Lung (tissue), 16 donors: ENCODE results near the gene WTAP. TPM values are rescaled to one million over a fixed set of nuclear protein-coding genes. Genes with fewer than 3 reads are reported as not detected.

Experiments used
- ATAC-seq: fragments of 200-7000 bp; cut with Tn5 transposase; one replicate; pipeline ENCODE4 v1.9.1; 2020; ENCODE audit warnings: moderate number of reproducible peaks; ENCODE audit not compliant: insufficient read depth, low FRiP score
- DNase-seq, 3 donors: peaks; one replicate each; pipeline ENCODE4 v3.0.0-alpha.2; 2013 to 2017
- H3K27ac ChIP-seq, 2 donors: one replicate each; pipeline ENCODE4 v1.5.1; 2013; ENCODE audit warnings: mild to moderate bottlenecking in 2 of 2, moderate library complexity in 2 of 2, control low read depth in 1 of 2, inconsistent platforms in 1 of 2, low read depth in 1 of 2, low read length in 1 of 2
- H3K27me3 ChIP-seq, 3 donors: one replicate each; pipeline ENCODE4 v1.5.1; 2013; ENCODE audit warnings: low read length in 2 of 3; ENCODE audit not compliant: control insufficient read depth in 3 of 3, insufficient read depth in 3 of 3
- H3K36me3 ChIP-seq, 4 donors: one replicate each; pipeline ENCODE4 v1.5.1; 2013; ENCODE audit warnings: low read length in 4 of 4, mild to moderate bottlenecking in 1 of 4, moderate library complexity in 1 of 4; ENCODE audit not compliant: control insufficient read depth in 4 of 4, insufficient read depth in 4 of 4
- H3K4me1 ChIP-seq, 5 donors: one replicate each; pipeline ENCODE4 v1.5.1; 2013; ENCODE audit warnings: low read length in 5 of 5, mild to moderate bottlenecking in 2 of 5, moderate library complexity in 1 of 5; ENCODE audit not compliant: control insufficient read depth in 5 of 5, insufficient read depth in 5 of 5
- H3K4me3 ChIP-seq: one replicate; pipeline ENCODE4 v1.5.1; 2013; ENCODE audit warnings: mild to moderate bottlenecking, control low read depth, moderate library complexity
- H3K9ac ChIP-seq, 2 donors: one replicate each; pipeline ENCODE4 v1.5.1; 2013; ENCODE audit warnings: low read length in 2 of 2, control low read depth in 1 of 2; ENCODE audit not compliant: insufficient read depth in 1 of 2
- H3K9me3 ChIP-seq, 4 donors: one replicate each; pipeline ENCODE4 v1.5.1; 2013; ENCODE audit warnings: low read length in 3 of 4, mild to moderate bottlenecking in 1 of 4, moderate library complexity in 1 of 4; ENCODE audit not compliant: control insufficient read depth in 4 of 4, insufficient read depth in 3 of 4
- WGBS, 2 donors: extraction: QIAGEN DNeasy Blood & Tissue Kit; methylation state at CpG; one replicate each; pipeline ENCODE4 v1.1.7; 2013; 5-methylcytosine and 5-hydroxymethylcytosine counted together
- long read RNA-seq, 5 donors: transcript quantifications; one replicate each; lab custom pipeline, GENCODE V29; 2026
- polyA plus RNA-seq, 2 donors: library from polyadenylated mRNA; stranded (reverse); fragments of 200-250 nt; gene quantifications; one replicate each; pipeline ENCODE4 v1.2.1, GENCODE V29; 2013
- total RNA-seq, 2 donors: library from RNA; depleted of rRNA in 1 of 2; stranded (reverse); fragments of >200 nt in 1 of 2; gene quantifications; one replicate each; pipeline ENCODE4 v1.2.1, GENCODE V29; 2014 to 2021
- TF ChIP-seq, protein P1 (sequence below): IDR thresholded peaks from 2 replicates; pipeline ENCODE4 v1.5.1; 2012; ENCODE audit warnings: mild to moderate bottlenecking; ENCODE audit errors: control extremely low read depth, extremely low read depth
- donor health status: control.
- donor health status: control.
- donor health status: Bipolar disorder and iron deficiency.
- donor health status: healthy.
- donor health status: DM: yes; HTN: yes; CAD: no.

WTAP gene
- 100 to 1,000 TPM in 1 of 2 donors, 10 to 100 TPM in 1; 85.0 to 140 TPM for total RNA-seq
- 100 to 1,000 TPM in 1 of 2 donors, 10 to 100 TPM in 1; 70.8 to 145 TPM for polyA plus RNA-seq
- long read RNA-seq, donor 1, transcript WTAP-202 (8 exons, 3,656 nt) = minor isoform, 5 of 54 reads
- long read RNA-seq, donor 1, transcript WTAP-201 (6 exons, 1,622 nt) = major isoform, 20 of 54 reads
- long read RNA-seq, donor 1, transcript WTAP-206 (8 exons, 2,109 nt) = minor isoform, 7 of 54 reads
- long read RNA-seq, donor 1, partial matches to known transcripts = 20 of 54 reads
- long read RNA-seq, donor 1, other reads (novel, unspliced or antisense) = 0 of 54 reads
- long read RNA-seq, donor 2, transcript WTAP-201 (6 exons, 1,622 nt) = major isoform, 8 of 19 reads
- long read RNA-seq, donor 2, partial matches to known transcripts = 7 of 19 reads
- long read RNA-seq, donor 2, other reads (novel, unspliced or antisense) = 0 of 19 reads
- long read RNA-seq, donor 3, transcript WTAP-201 (6 exons, 1,622 nt) = major isoform, 15 of 28 reads
- long read RNA-seq, donor 3, partial matches to known transcripts = 6 of 28 reads
- long read RNA-seq, donor 3, other reads (novel, unspliced or antisense) = 0 of 28 reads
- long read RNA-seq, donor 4, transcript WTAP-201 (6 exons, 1,622 nt) = major isoform, 13 of 63 reads
- long read RNA-seq, donor 4, partial matches to known transcripts = 49 of 63 reads
- long read RNA-seq, donor 4, other reads (novel, unspliced or antisense) = 0 of 63 reads
- long read RNA-seq, donor 5, transcript WTAP-201 (6 exons, 1,622 nt) = major isoform, 34 of 67 reads
- long read RNA-seq, donor 5, transcript WTAP-202 (8 exons, 3,656 nt) = minor isoform, 5 of 67 reads
- long read RNA-seq, donor 5, partial matches to known transcripts = 24 of 67 reads
- long read RNA-seq, donor 5, other reads (novel, unspliced or antisense) = 0 of 67 reads

DNA sequence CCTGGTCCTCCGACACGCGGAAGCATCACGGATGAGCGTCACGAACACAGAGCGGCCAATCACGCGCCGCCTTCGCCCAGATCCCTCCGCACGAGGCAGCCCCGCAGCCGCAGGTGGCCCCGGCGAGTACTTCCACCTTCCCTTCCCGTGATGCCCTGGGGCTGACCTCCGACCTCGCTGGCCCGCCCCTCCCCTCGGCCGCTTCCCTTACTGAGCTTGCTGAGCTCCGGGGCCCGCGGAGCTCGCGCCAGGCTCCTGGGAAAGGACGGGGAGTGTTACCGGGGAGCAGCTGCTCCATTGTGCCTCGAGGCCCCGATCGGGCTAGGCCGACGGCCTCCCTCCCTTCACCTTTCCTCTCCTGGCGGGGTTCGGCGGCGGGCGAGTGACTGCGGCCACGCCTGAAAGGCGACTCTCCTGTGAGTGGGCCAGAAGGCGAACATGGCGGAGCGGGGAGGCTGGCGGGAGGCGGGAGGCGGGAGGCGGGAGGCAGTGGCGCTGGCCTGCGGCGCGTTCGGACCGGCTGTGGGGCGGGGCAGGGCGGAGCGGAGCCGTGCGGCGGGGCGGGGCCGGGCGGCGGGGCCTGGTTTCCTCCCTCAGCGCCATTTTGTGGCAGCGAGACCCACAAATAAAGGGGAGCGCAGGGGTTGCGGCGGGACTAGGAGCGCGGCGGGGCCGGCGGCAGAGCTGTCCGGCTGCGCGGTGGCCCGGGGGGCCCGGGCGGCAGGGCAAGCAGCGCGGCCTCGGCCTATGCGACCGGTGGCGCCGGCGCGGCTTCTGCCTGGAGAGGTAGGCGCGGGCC, at the start of gene WTAP:
TSS of gene WTAP (plus strand) at position 589 of the 799 bp plus-strand sequence. CDS start 8,760 bp downstream, outside the sequence.
- H3K36me3 ChIP-seq = peaks cover 0 to 6% (median 0%) of the 10 kb centered on the region in 4 donors
- H3K27me3 ChIP-seq = no peaks in the 10 kb centered on the region
- peak; percentile 94 to 97 (median 96) for DNase-seq
- H3K4me3 ChIP-seq = peak within 1 kb of the TSS; percentile 98
- WGBS, 2 donors = 0 to 1% methylated on average over 83 to 93 of the region's 93 CpGs
- no peaks in the 10 kb centered on the region for H3K9me3 ChIP-seq
- peak within 1 kb of the TSS; percentile 97 to 98 for H3K9ac ChIP-seq
- TF ChIP-seq, protein P1, sequence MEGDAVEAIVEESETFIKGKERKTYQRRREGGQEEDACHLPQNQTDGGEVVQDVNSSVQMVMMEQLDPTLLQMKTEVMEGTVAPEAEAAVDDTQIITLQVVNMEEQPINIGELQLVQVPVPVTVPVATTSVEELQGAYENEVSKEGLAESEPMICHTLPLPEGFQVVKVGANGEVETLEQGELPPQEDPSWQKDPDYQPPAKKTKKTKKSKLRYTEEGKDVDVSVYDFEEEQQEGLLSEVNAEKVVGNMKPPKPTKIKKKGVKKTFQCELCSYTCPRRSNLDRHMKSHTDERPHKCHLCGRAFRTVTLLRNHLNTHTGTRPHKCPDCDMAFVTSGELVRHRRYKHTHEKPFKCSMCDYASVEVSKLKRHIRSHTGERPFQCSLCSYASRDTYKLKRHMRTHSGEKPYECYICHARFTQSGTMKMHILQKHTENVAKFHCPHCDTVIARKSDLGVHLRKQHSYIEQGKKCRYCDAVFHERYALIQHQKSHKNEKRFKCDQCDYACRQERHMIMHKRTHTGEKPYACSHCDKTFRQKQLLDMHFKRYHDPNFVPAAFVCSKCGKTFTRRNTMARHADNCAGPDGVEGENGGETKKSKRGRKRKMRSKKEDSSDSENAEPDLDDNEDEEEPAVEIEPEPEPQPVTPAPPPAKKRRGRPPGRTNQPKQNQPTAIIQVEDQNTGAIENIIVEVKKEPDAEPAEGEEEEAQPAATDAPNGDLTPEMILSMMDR = no peak
- H3K27ac ChIP-seq = peak within 1 kb of the TSS; percentile 100
- ATAC-seq = peak; percentile 94
- H3K4me1 ChIP-seq = peaks cover 0 to 26% (median 6%) of the 10 kb centered on the region in 5 donors

DNA sequence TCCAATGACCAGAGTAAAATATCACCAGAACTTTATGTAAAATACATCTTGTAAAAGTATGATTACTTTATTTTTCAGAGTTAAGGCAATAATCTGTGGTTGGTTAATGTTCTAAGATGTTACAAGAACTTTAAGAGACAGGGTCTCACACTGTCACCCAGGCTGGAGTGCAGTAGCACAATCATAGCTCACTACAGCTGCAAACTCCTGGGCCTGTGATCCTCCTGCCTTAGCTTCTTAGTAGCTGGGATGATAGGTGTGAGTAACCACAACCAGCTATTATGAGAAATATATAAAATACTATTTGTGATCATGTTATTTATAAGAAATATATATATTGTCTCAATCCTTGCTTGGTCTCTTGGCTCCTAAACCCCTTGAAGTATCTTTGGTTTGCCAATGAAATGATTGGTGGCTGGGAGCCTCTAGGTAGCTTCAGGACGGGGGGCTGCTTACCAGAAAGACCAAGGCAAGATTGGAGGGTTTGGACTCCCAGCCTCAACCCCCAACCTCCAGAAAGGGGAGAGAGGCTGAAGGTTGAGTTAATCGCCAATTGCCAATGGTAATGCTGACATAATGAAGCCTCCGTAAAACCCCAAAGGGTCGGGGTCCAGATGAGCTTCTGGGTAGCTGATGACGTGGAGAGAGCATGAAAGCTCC, 49.7 kb upstream of the WTAP start:
- Histone ChIP-seq H3K4me1 (peaks cover 0 to 6% (median 0%) of the 10 kb centered on the region in 5 donors), H3K36me3 (peaks cover 0 to 21% (median 11%) of the 10 kb centered on the region in 4 donors), H3K27me3 (no peaks in the 10 kb centered on the region), H3K9me3 (no peaks in the 10 kb centered on the region), H3K9ac (no peak overlapping the region), H3K27ac (no peak overlapping the region), H3K4me3 (no peak overlapping the region)
- TF ChIP-seq, protein P1 = no peak
- no peak for DNase-seq
- 95 to 99% methylated on average over 5 of the region's 5 CpGs for WGBS, 2 donors
- no peak for ATAC-seq

DNA sequence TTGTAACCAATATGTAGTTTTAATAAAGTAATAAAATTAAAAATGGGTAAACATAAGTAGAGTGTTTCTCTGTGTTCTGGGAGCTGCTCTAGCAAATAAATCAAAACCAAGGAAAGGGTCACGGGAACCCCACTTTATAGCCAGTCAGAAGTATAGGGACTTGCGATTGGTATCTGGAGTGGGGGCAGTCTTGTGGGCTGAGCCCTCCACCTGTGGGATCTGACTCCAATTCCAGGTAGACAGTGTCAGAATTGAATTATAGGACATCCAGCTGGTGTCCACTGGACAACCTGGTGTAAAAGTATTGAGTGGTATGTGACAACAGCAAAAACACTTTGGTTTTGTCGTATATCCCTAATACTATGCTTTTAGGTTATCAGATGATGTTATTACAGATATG, 48.7 kb upstream of the WTAP start:
- peaks cover under 1 to 23% (median 14%) of the 10 kb centered on the region in 4 donors for H3K36me3 ChIP-seq

More for the DNA sequence above, 48.7 kb upstream of the WTAP start:
- H3K9ac ChIP-seq = no peak overlapping the region
- no peak overlapping the region for H3K27ac ChIP-seq
- H3K9me3 ChIP-seq = no peaks in the 10 kb centered on the region
- H3K27me3 ChIP-seq = no peaks in the 10 kb centered on the region
- DNase-seq (no peak), ATAC-seq (no peak)
- WGBS, 2 donors = 96% methylated on average over 3 of the region's 3 CpGs
- H3K4me3 ChIP-seq = no peak overlapping the region
- peaks cover 0 to 6% (median 0%) of the 10 kb centered on the region in 5 donors for H3K4me1 ChIP-seq
- TF ChIP-seq, protein P1 = no peak
